Nephron (organoid): ENCODE data around the gene EPS8L3.
A peak's percentile ranks its signal among the peaks of the same experiment; 100 is the strongest.

Experiments
- H3K27ac Mint-ChIP-seq, 3 experiments: 2 replicates each; pipeline ENCODE4 v1.8.0; 2020; ENCODE audit warnings: mixed read lengths in 3 of 3, mild to moderate bottlenecking in 2 of 3, moderate library complexity in 1 of 3
- H3K27me3 Mint-ChIP-seq: 2 replicates; pipeline ENCODE4 v1.8.0; 2021; ENCODE audit warnings: low read depth, mild to moderate bottlenecking, moderate library complexity, mixed read lengths
- H3K36me3 Mint-ChIP-seq: 2 replicates; pipeline ENCODE4 v1.8.0; 2020; ENCODE audit warnings: low read depth, mixed read lengths
- H3K4me1 Mint-ChIP-seq: 2 replicates; pipeline ENCODE4 v1.8.0; 2020; ENCODE audit warnings: mixed read lengths
- H3K4me3 Mint-ChIP-seq, 3 experiments: 2 replicates each; pipeline ENCODE4 v1.8.0; 2020; ENCODE audit warnings: mild to moderate bottlenecking in 3 of 3, mixed read lengths in 3 of 3, moderate library complexity in 2 of 3
- H3K9me3 Mint-ChIP-seq: 2 replicates; pipeline ENCODE4 v1.8.0; 2020; ENCODE audit warnings: mixed read lengths
- CTCF ChIP-seq, 3 experiments: fragments of 200-600 bp; sonication (generic); IDR thresholded peaks; one replicate each; pipeline ENCODE4 v1.5.0; 2021; ENCODE audit warnings: antibody characterized with exemption in 3 of 3; ENCODE audit not compliant: unreplicated experiment in 3 of 3

The EPS8L3 gene

GRCh38 chr1:109763646-109764415, at the start of gene EPS8L3:
Gene EPS8L3, minus strand, starts transcription at chr1:109763923. Its CDS starts 2,174 bp downstream, at chr1:109761749.
- no peak for TF ChIP-seq CTCF (IDR thresholded peaks at IDR 0.05; ENCODE audit: unreplicated experiment in 3 of 3)
- Mint-ChIP-seq H3K27ac (peak within 1 kb of the TSS in 1 of 3 experiments; percentile 13), H3K9me3 (no peaks in the 10 kb centered on the region), H3K4me3 (no peak within 1 kb of the TSS), H3K36me3 (no peaks in the 10 kb centered on the region), H3K27me3 (no peaks in the 10 kb centered on the region), H3K4me1 (no peaks in the 10 kb centered on the region)

- Mint-ChIP-seq H3K4me1 (peaks cover 40% of the 10 kb centered on the region), H3K36me3 (no peaks in the 10 kb centered on the region), H3K27ac (no peak overlapping the region), H3K4me3 (no peak overlapping the region), H3K9me3 (peaks cover 9% of the 10 kb centered on the region), H3K27me3 (peaks cover 3% of the 10 kb centered on the region)
- no peak for TF ChIP-seq CTCF (IDR thresholded peaks at IDR 0.05; ENCODE audit: unreplicated experiment in 3 of 3)
These were observed 49.1 kb upstream of the EPS8L3 start for GRCh38 chr1:109812691-109813393.

GRCh38 chr1:109808703-109809102, 45.0 kb upstream of the EPS8L3 start:
- no peak overlapping the region for H3K27ac Mint-ChIP-seq
- H3K4me1 Mint-ChIP-seq = peaks cover 51% of the 10 kb centered on the region
- no peak overlapping the region for H3K4me3 Mint-ChIP-seq
- H3K36me3 Mint-ChIP-seq = no peaks in the 10 kb centered on the region
- no peaks in the 10 kb centered on the region for H3K9me3 Mint-ChIP-seq
- no peak for TF ChIP-seq CTCF (IDR thresholded peaks at IDR 0.05; ENCODE audit: unreplicated experiment in 3 of 3)
- peaks cover 3% of the 10 kb centered on the region for H3K27me3 Mint-ChIP-seq

GRCh38 chr1:109807822-109808680, 44.3 kb upstream of the EPS8L3 start:
- Mint-ChIP-seq H3K36me3 (no peaks in the 10 kb centered on the region), H3K9me3 (no peaks in the 10 kb centered on the region), H3K27me3 (peaks cover 9% of the 10 kb centered on the region), H3K4me3 (no peak overlapping the region), H3K27ac (no peak overlapping the region), H3K4me1 (peaks cover 58% of the 10 kb centered on the region)
- TF ChIP-seq CTCF (IDR thresholded peaks at IDR 0.05; ENCODE audit: unreplicated experiment in 3 of 3) = no peak

- Mint-ChIP-seq H3K4me1 (peaks cover 62% of the 10 kb centered on the region), H3K36me3 (no peaks in the 10 kb centered on the region), H3K27me3 (peaks cover 9% of the 10 kb centered on the region), H3K27ac (peak overlapping the region in 2 of 3 experiments; percentile 65 to 78), H3K9me3 (no peaks in the 10 kb centered on the region), H3K4me3 (no peak overlapping the region)
- no peak for TF ChIP-seq CTCF (IDR thresholded peaks at IDR 0.05; ENCODE audit: unreplicated experiment in 3 of 3)
These were observed 43.7 kb upstream of the EPS8L3 start for GRCh38 chr1:109807402-109807801.
